ENCODE measurements around the gene ZNF496. TPM values are rescaled to one million over a fixed set of nuclear protein-coding genes. Genes with fewer than 3 reads are reported as not detected.

ZNF496 gene
- total RNA-seq, 2 experiments from 2014 or later = 9.3 to 9.5 TPM

GRCh38 chr1:247326411-247327130, 5.1 kb downstream of the ZNF496 start:
- ChIA-PET CTCF (interaction anchor here (2.2 kb wide), 1 partner anchor 9 kb away, joined by 5 read pairs; no protein-coding TSS in a partner anchor), POLR2A (no interaction called here)
- intact Hi-C loops (cut with DNase I, micrococcal nuclease) = no loop called here
- H3K36me3 Mint-ChIP-seq (ENCODE audit: low read depth) = peaks cover 48% of the 10 kb centered on the region
- peaks cover 40% of the 10 kb centered on the region for H3K4me1 Mint-ChIP-seq
- H3K4me3 Mint-ChIP-seq = no peak overlapping the region
- no peaks in the 10 kb centered on the region for H3K27me3 Mint-ChIP-seq
- no peak overlapping the region for H3K27ac Mint-ChIP-seq
- DNase-seq = no peak
- ATAC-seq = no peak
- H3K9me3 Mint-ChIP-seq (ENCODE audit: low read depth) = no peaks in the 10 kb centered on the region

DNA sequence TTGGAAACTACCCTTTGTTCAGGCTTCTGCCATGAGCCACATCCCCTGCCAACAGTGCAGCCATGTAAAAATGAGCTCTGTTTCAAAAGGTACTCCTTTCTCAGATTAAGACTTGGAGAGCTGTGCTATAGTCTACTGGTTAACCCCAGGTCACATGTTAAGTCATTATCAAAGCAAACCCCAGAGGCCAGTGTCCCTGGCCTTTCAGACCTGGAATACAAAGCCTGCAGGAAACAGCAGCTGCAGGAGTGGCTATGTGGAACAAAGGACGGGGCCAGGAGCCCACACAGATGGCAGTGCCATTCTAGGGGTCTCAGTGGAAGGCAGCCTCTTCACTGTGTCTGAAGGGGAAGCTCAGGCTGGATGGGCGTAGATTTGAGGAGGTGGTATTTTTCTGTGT, 6.7 kb downstream of the ZNF496 start:
- peaks cover 41% of the 10 kb centered on the region for H3K4me1 Mint-ChIP-seq
- H3K36me3 Mint-ChIP-seq (ENCODE audit: low read depth) = peaks cover 55% of the 10 kb centered on the region
- no peak overlapping the region for H3K27ac Mint-ChIP-seq
- intact Hi-C loops (cut with DNase I, micrococcal nuclease) = loop anchor here in 1 of 2 experiments (5.0 kb wide), 1 partner anchor 758 kb away; the partner anchor contains the start of genes CNST and TFB2M
- POLR2A ChIA-PET = no interaction called here
- ATAC-seq (no peak), DNase-seq (no peak)
- CTCF ChIA-PET = interaction anchor here (0.9 kb wide), 1 partner anchor 15 kb away, joined by 3 read pairs; no protein-coding TSS in a partner anchor
- H3K9me3 Mint-ChIP-seq (ENCODE audit: low read depth) = no peaks in the 10 kb centered on the region
- H3K27me3 Mint-ChIP-seq = no peaks in the 10 kb centered on the region
- no peak overlapping the region for H3K4me3 Mint-ChIP-seq

GRCh38 chr1:247324204-247324787, 7.4 kb downstream of the ZNF496 start:
- no peak for ATAC-seq

GRCh38 chr1:247322849-247323586, 8.6 kb downstream of the ZNF496 start:
- Mint-ChIP-seq H3K4me1 (peaks cover 41% of the 10 kb centered on the region), H3K9me3 (ENCODE audit: low read depth) (no peaks in the 10 kb centered on the region), H3K27ac (peak overlapping the region; percentile 85), H3K4me3 (peak overlapping the region; percentile 60), H3K36me3 (ENCODE audit: low read depth) (peaks cover 47% of the 10 kb centered on the region), H3K27me3 (no peaks in the 10 kb centered on the region)
- ATAC-seq (peak; percentile 72), DNase-seq (peak; percentile 72)
- intact Hi-C loops (cut with DNase I, micrococcal nuclease) = loop anchor here (1.0 to 5.0 kb wide), 3 partner anchors 8 to 756 kb away; partner anchors contain the start of genes ZNF496 (in 2 of the 2), CNST (in 1 of the 2) and TFB2M (in 1 of the 2)
- ChIA-PET POLR2A (interaction anchor here (0.9 kb wide), 1 partner anchor 10 kb away, joined by 3 read pairs; no protein-coding TSS in a partner anchor), CTCF (interaction anchor here (0.8 to 1.3 kb wide), 3 partner anchors 10 to 51 kb away, joined by 3 to 4 read pairs (median 4); no protein-coding TSS in a partner anchor)

More at GRCh38 chr1:247324204-247324787, 7.4 kb downstream of the ZNF496 start:
- peaks cover 55% of the 10 kb centered on the region for H3K36me3 Mint-ChIP-seq (ENCODE audit: low read depth)
- no peak overlapping the region for H3K27ac Mint-ChIP-seq
- H3K4me3 Mint-ChIP-seq = no peak overlapping the region
- DNase-seq = no peak
- no peaks in the 10 kb centered on the region for H3K27me3 Mint-ChIP-seq
- CTCF ChIA-PET = interaction anchor here (0.7 kb wide), 1 partner anchor 65 kb away, joined by 5 read pairs; no protein-coding TSS in a partner anchor
- H3K4me1 Mint-ChIP-seq = peaks cover 41% of the 10 kb centered on the region
- POLR2A ChIA-PET = no interaction called here
- no peaks in the 10 kb centered on the region for H3K9me3 Mint-ChIP-seq (ENCODE audit: low read depth)
- intact Hi-C loops (cut with DNase I, micrococcal nuclease) = loop anchor here in 1 of 2 experiments (5.0 kb wide), 1 partner anchor 757 kb away; the partner anchor contains the start of genes CNST and TFB2M

GRCh38 chr1:247322442-247322841, 9.2 kb downstream of the ZNF496 start:
- intact Hi-C loops (cut with DNase I, micrococcal nuclease) = loop anchor here in 1 of 2 experiments (2.0 to 5.0 kb wide), 2 partner anchors 112 to 755 kb away; partner anchors contain the start of genes CNST and TFB2M
- CTCF ChIA-PET = interaction anchor here (0.8 to 1.3 kb wide), 3 partner anchors 10 to 52 kb away, joined by 3 to 4 read pairs (median 4); no protein-coding TSS in a partner anchor
- DNase-seq = peak; percentile 63
- peak overlapping the region; percentile 85 for H3K27ac Mint-ChIP-seq
- peaks cover 45% of the 10 kb centered on the region for H3K4me1 Mint-ChIP-seq
- no peaks in the 10 kb centered on the region for H3K9me3 Mint-ChIP-seq (ENCODE audit: low read depth)
- H3K27me3 Mint-ChIP-seq = no peaks in the 10 kb centered on the region
- POLR2A ChIA-PET = no interaction called here
- ATAC-seq = peak; percentile 74
- H3K4me3 Mint-ChIP-seq = peak overlapping the region; percentile 60
- H3K36me3 Mint-ChIP-seq (ENCODE audit: low read depth) = peaks cover 46% of the 10 kb centered on the region

- ChIA-PET POLR2A (no interaction called here), CTCF (interaction anchor here (0.9 to 1.2 kb wide), 3 partner anchors 10 to 426 kb away, joined by 3 to 5 read pairs (median 5); no protein-coding TSS in a partner anchor)
- ATAC-seq (no peak), DNase-seq (no peak)
- H3K36me3 Mint-ChIP-seq (ENCODE audit: low read depth) = peaks cover 41% of the 10 kb centered on the region
- intact Hi-C loops (cut with DNase I, micrococcal nuclease) = no loop called here
- H3K27ac Mint-ChIP-seq = no peak overlapping the region
- no peaks in the 10 kb centered on the region for H3K9me3 Mint-ChIP-seq (ENCODE audit: low read depth)
- H3K4me3 Mint-ChIP-seq = no peak overlapping the region
- H3K4me1 Mint-ChIP-seq = peaks cover 32% of the 10 kb centered on the region
- no peaks in the 10 kb centered on the region for H3K27me3 Mint-ChIP-seq
Observed at GRCh38 chr1:247317702-247318101, 14.0 kb downstream of the ZNF496 start.

GRCh38 chr1:247316590-247317197, 15.0 kb downstream of the ZNF496 start:
- Mint-ChIP-seq H3K9me3 (ENCODE audit: low read depth) (no peaks in the 10 kb centered on the region), H3K27me3 (no peaks in the 10 kb centered on the region), H3K4me1 (peaks cover 23% of the 10 kb centered on the region), H3K27ac (no peak overlapping the region), H3K36me3 (ENCODE audit: low read depth) (peaks cover 32% of the 10 kb centered on the region), H3K4me3 (no peak overlapping the region)
- CTCF ChIA-PET = no interaction called here
- ATAC-seq (no peak), DNase-seq (no peak)
- intact Hi-C loops (cut with DNase I, micrococcal nuclease) = no loop called here
- POLR2A ChIA-PET = no interaction called here

DNA sequence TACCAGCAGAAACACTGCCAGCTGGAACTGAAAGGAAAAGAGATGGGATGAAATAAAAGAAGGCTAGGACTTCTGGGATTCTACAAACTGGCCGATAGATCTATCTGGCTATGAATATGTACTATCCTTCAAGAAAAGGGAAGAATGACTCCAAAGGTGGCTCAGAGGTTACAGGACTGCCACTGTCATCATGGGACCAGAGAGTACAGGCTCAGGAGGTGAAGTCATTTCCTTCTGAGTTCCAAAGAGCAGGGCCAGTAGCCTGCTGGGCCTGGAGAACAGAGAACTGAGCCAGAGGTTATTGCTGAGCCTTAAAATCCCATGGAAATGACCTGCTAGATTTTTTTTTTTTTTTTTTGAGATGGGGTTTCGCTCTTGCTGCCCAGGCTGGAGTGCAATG, 27.6 kb downstream of the ZNF496 start:
- intact Hi-C loops (cut with DNase I, micrococcal nuclease) = no loop called here
- no peaks in the 10 kb centered on the region for H3K9me3 Mint-ChIP-seq (ENCODE audit: low read depth)
- POLR2A ChIA-PET = no interaction called here

GRCh38 chr1:247303216-247303615, 28.5 kb downstream of the ZNF496 start:
- Mint-ChIP-seq H3K27me3 (no peaks in the 10 kb centered on the region), H3K9me3 (ENCODE audit: low read depth) (no peaks in the 10 kb centered on the region), H3K36me3 (ENCODE audit: low read depth) (peaks cover 41% of the 10 kb centered on the region), H3K4me1 (no peaks in the 10 kb centered on the region), H3K4me3 (no peak overlapping the region), H3K27ac (no peak overlapping the region)
- no peak for ATAC-seq
- CTCF ChIA-PET = no interaction called here
- intact Hi-C loops (cut with DNase I, micrococcal nuclease) = no loop called here
- POLR2A ChIA-PET = no interaction called here
- DNase-seq = no peak

More for the DNA sequence above, 27.6 kb downstream of the ZNF496 start:
- peaks cover 48% of the 10 kb centered on the region for H3K36me3 Mint-ChIP-seq (ENCODE audit: low read depth)
- no peaks in the 10 kb centered on the region for H3K27me3 Mint-ChIP-seq
- CTCF ChIA-PET = no interaction called here
- H3K4me1 Mint-ChIP-seq = no peaks in the 10 kb centered on the region
- no peak overlapping the region for H3K4me3 Mint-ChIP-seq
- DNase-seq (no peak), ATAC-seq (no peak)
- H3K27ac Mint-ChIP-seq = no peak overlapping the region

DNA sequence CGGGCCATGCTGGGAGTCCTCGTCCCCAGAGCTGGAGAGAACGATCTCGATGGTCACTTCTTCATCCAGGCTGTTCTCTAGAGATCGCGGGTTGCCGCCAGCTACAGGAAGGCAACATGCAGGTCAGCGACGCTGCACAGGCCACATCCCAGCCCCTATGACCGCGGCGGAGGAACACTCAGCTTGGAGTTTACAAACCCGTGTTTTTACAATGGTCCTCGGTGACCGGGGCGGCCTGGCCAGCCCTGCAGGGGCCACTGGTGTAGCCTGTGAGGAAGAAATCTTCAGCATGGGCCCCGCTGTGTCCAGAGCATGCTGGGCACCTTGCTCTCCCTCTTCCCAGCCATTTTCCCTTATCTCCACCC, 30.5 kb downstream of the ZNF496 start:
- POLR2A ChIA-PET = no interaction called here
- Mint-ChIP-seq H3K4me1 (no peaks in the 10 kb centered on the region), H3K27ac (no peak overlapping the region), H3K27me3 (no peaks in the 10 kb centered on the region), H3K4me3 (no peak overlapping the region), H3K36me3 (ENCODE audit: low read depth) (peaks cover 31% of the 10 kb centered on the region), H3K9me3 (ENCODE audit: low read depth) (no peaks in the 10 kb centered on the region)
- ATAC-seq (no peak), DNase-seq (no peak)
- intact Hi-C loops (cut with DNase I, micrococcal nuclease) = no loop called here
- CTCF ChIA-PET = no interaction called here
